ENCODE results near the gene EGLN1. TPM values are rescaled to one million over a fixed set of nuclear protein-coding genes. Genes with fewer than 3 reads are reported as not detected.

EGLN1 gene
- total and polyA plus RNA-seq, 10 of the 15 experiments (the other 5 are each of a cell fraction or from before 2014, with no cell fraction given): 2.4 to 46.6 (median 8.7) TPM

- no peaks in the 10 kb centered on the region for H3K79me2 ChIP-seq (ENCODE audit: control insufficient read depth, insufficient read depth, low read length)
- FAIRE-seq (no peak), ATAC-seq (no peak)
Observed at GRCh38 chr1:231318568-231318967, 103.5 kb downstream of the EGLN1 start.

More at GRCh38 chr1:231318568-231318967, 103.5 kb downstream of the EGLN1 start:
- Histone ChIP-seq H3K9ac (ENCODE audit: control insufficient read depth, insufficient read depth, low read length) (no peak overlapping the region), H2AFZ (ENCODE audit: control insufficient read depth, low read depth, low read length) (no peak overlapping the region), H3K36me3 (ENCODE audit: control insufficient read depth in 2 of 2, insufficient read depth in 2 of 2, low read length in 1 of 2) (no peaks in the 10 kb centered on the region), H3K27ac (ENCODE audit: control insufficient read depth, insufficient read depth) (no peak overlapping the region), H3K4me3 (no peak overlapping the region), H4K20me1 (ENCODE audit: control insufficient read depth, insufficient read depth) (no peaks in the 10 kb centered on the region), H3K27me3 (replicated peaks in 1 of 2; ENCODE audit: control insufficient read depth in 2 of 2, insufficient read depth in 2 of 2, low read length in 1 of 2) (no peaks in the 10 kb centered on the region), H3K4me1 (ENCODE audit: control insufficient read depth, insufficient read depth, low read length) (no peaks in the 10 kb centered on the region), H3K9me3 (replicated peaks; ENCODE audit: control insufficient read depth, insufficient read depth, low read length) (no peaks in the 10 kb centered on the region), H3K4me2 (ENCODE audit: control insufficient read depth, insufficient read depth) (no peak overlapping the region)
- SMC1A ChIA-PET (ENCODE audit: uncharacterized antibody, unreplicated experiment): no interaction called here
- TF ChIP-seq ZBTB40 (IDR thresholded peaks at IDR 0.05; ENCODE audit: borderline replicate concordance) (no peak), POLR2AphosphoS5 (IDR thresholded peaks at IDR 0.05; ENCODE audit: low read length) (no peak), CEBPB (IDR thresholded peaks at IDR 0.05; ENCODE audit: borderline replicate concordance in 1 of 2, low read depth in 2 of 2, low read length in 2 of 2) (no peak), ZZZ3 (IDR thresholded peaks at IDR 0.05; ENCODE audit: control insufficient read depth, insufficient read length, low read depth) (no peak), DPF2 (IDR thresholded peaks at IDR 0.05) (no peak), MTA3 (IDR thresholded peaks at IDR 0.05; ENCODE audit: borderline replicate concordance, low read length) (no peak), NFYA (IDR thresholded peaks at IDR 0.05; ENCODE audit: borderline replicate concordance, low read depth, low read length) (no peak), KAT2A (conservative IDR thresholded peaks at IDR 0.05; ENCODE audit: control insufficient read depth, low read depth, low read length) (no peak), NBN (IDR thresholded peaks at IDR 0.05) (no peak), MXI1 (IDR thresholded peaks at IDR 0.05; ENCODE audit: low read depth, low read length) (no peak), SIN3A (IDR thresholded peaks at IDR 0.05; ENCODE audit: low read depth, low read length) (no peak), SP1 (IDR thresholded peaks at IDR 0.05; ENCODE audit: low read depth, low read length) (no peak), CREM (IDR thresholded peaks at IDR 0.05; ENCODE audit: low read depth) (no peak)
- RAD21 ChIA-PET (ENCODE audit: unreplicated experiment): interaction anchor here (0.8 kb wide), 1 partner anchor 284 kb away, joined by 3 read pairs; no protein-coding TSS in a partner anchor
- in situ Hi-C loops (cut with MboI): no loop called here
- no TSS peak for BruUV-seq (replicated peaks)
- POLR2A ChIA-PET: no interaction called here
- intact Hi-C loops (cut with micrococcal nuclease; ENCODE audit: unreplicated experiment): no loop called here
- CTCF ChIA-PET: interaction anchor here (3.5 to 4.5 kb wide), 2 partner anchors 16 to 20 kb away, joined by 10 to 28 read pairs; partner anchors contain the start of genes EXOC8 and SPRTN
- DNase-seq (ENCODE audit: low read depth, low spot score): no peak
- 64% methylated on average over 4 of the region's 4 CpGs for WGBS (ENCODE audit: insufficient coverage, insufficient replicate concordance, low lambda C conversion rate, missing lambda C conversion rate)

Data from GM12878 (cell line).